Right atrium auricular region (tissue), 2 donors: ENCODE results near the gene TGFBRAP1. TPM values are rescaled to one million over a fixed set of nuclear protein-coding genes. Genes with fewer than 3 reads are reported as not detected.

Source experiments
- DNase-seq: peaks from one replicate; pipeline ENCODE4 v3.0.0-alpha.2; 2019; ENCODE audit warnings: low spot score
- H3K27ac ChIP-seq, 2 donors: fragments of 200-600 bp; sonication (generic); 1 replicate in 1 of 2; 2 replicates in 1 of 2; pipeline ENCODE4 v1.5.1; 2016 to 2019
- H3K27me3 ChIP-seq, 2 donors: fragments of 200-600 bp; sonication (generic); one replicate each; pipeline versions ENCODE4 v1.5.1 to v1.6.0; 2017 to 2019
- H3K36me3 ChIP-seq: fragments of 200-600 bp; sonication (generic); one replicate; pipeline ENCODE4 v1.5.1; 2016
- H3K4me1 ChIP-seq, 2 donors: fragments of 200-600 bp; sonication (generic); one replicate each; pipeline versions ENCODE4 v1.5.1 to v1.6.0; 2017 to 2019
- H3K4me3 ChIP-seq, 2 donors: fragments of 200-600 bp; sonication (generic); 1 replicate in 1 of 2; 2 replicates in 1 of 2; pipeline ENCODE4 v1.5.1; 2017 to 2019; ENCODE audit warnings: mild to moderate bottlenecking in 1 of 2, moderate library complexity in 1 of 2
- H3K9me3 ChIP-seq, 2 donors: fragments of 200-600 bp; sonication (generic); one replicate each; pipeline ENCODE4 v1.5.1; 2019
- CTCF ChIP-seq, 2 donors: fragments of 200-600 bp; sonication (generic); IDR thresholded peaks; one replicate each; pipeline ENCODE4 v1.5.1; 2019; ENCODE audit warnings: antibody characterized with exemption in 2 of 2
- total RNA-seq, 2 donors: library from RNA; depleted of rRNA; stranded (reverse); fragments of >200 nt; gene quantifications; one replicate each; pipeline ENCODE4 v1.1.0, GENCODE V29; 2016

Gene TGFBRAP1
- total RNA-seq, 2 donors from 2014 or later, result 13.3 to 15.8 TPM

GRCh38 chr2:105269426-105269825 lies 60.1 kb downstream of the TGFBRAP1 start:
- no peak for DNase-seq
- Histone ChIP-seq H3K27ac (no peak overlapping the region), H3K27me3 (no peaks in the 10 kb centered on the region), H3K36me3 (peaks cover 84% of the 10 kb centered on the region), H3K4me1 (no peaks in the 10 kb centered on the region), H3K4me3 (no peak overlapping the region), H3K9me3 (no peaks in the 10 kb centered on the region)
- TF ChIP-seq CTCF (IDR thresholded peaks at IDR 0.05), result no peak

- H3K4me3 ChIP-seq, result no peak overlapping the region
- no peaks in the 10 kb centered on the region for H3K9me3 ChIP-seq
- H3K4me1 ChIP-seq, result no peaks in the 10 kb centered on the region
- H3K27ac ChIP-seq, result no peak overlapping the region
- no peak for TF ChIP-seq CTCF (IDR thresholded peaks at IDR 0.05)
- DNase-seq, result no peak
- no peaks in the 10 kb centered on the region for H3K27me3 ChIP-seq
- peaks cover 18% of the 10 kb centered on the region for H3K36me3 ChIP-seq
Observed at GRCh38 chr2:105262651-105263091, 66.9 kb downstream of the TGFBRAP1 start.

GRCh38 chr2:105261061-105261460 lies 68.5 kb downstream of the TGFBRAP1 start:
- no peak for TF ChIP-seq CTCF (IDR thresholded peaks at IDR 0.05)
- Histone ChIP-seq H3K27me3 (no peaks in the 10 kb centered on the region), H3K4me3 (no peak overlapping the region), H3K27ac (no peak overlapping the region), H3K36me3 (peaks cover 2% of the 10 kb centered on the region), H3K9me3 (no peaks in the 10 kb centered on the region), H3K4me1 (no peaks in the 10 kb centered on the region)
- DNase-seq, result no peak

DNA sequence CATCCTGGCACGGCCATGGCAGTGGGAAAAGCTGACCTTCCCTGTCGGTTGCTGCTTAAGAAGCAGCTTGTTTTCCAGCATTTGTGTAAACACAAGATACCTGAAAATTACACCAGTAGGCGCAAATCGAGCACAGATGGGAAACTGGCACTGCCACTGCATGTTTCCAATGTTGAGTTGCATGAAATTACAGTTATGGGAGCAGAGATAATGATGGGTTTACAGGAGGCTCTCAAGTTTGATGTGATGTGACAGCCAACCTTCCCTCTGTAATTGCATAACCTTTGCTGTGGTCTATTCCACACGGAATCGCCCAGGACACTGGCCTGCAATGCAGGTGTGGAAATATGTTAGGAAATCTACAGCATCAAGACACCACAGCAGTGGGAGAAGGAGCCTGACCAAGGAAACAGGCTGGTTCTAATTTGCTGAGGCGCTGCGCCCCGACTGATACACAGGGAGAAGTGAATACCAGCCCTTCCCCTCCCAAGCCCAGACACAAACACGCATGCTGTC lies 70.6 kb downstream of the TGFBRAP1 start:
- TF ChIP-seq CTCF (IDR thresholded peaks at IDR 0.05), result no peak
- Histone ChIP-seq H3K36me3 (no peaks in the 10 kb centered on the region), H3K27ac (no peak overlapping the region), H3K4me1 (no peaks in the 10 kb centered on the region), H3K9me3 (no peaks in the 10 kb centered on the region), H3K4me3 (no peak overlapping the region), H3K27me3 (no peaks in the 10 kb centered on the region)
- DNase-seq, result no peak

DNA sequence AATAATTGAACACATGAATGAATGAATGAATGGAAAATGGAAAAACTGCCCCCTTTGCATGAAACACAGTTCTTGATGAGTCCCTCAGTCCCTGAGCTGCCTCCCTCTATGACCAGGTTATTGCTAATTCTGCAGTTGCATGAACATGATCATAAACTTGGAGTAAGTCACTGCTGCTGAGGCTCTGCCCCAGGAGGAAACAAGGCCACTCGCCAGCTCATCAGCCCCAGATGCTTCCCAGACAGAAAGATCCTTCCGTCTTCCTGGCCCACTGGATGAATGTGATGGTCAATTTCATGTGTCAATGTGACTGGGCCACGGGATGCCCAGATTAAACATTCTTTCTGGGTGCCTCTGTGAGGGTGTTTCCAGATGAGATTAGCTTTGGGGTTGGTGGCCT lies 71.6 kb downstream of the TGFBRAP1 start:
- H3K4me1 ChIP-seq, result no peaks in the 10 kb centered on the region
- H3K36me3 ChIP-seq, result no peaks in the 10 kb centered on the region
- no peak for DNase-seq
- no peaks in the 10 kb centered on the region for H3K9me3 ChIP-seq
- no peak overlapping the region for H3K27ac ChIP-seq
- TF ChIP-seq CTCF (IDR thresholded peaks at IDR 0.05), result no peak
- no peak overlapping the region for H3K4me3 ChIP-seq
- no peaks in the 10 kb centered on the region for H3K27me3 ChIP-seq

DNA sequence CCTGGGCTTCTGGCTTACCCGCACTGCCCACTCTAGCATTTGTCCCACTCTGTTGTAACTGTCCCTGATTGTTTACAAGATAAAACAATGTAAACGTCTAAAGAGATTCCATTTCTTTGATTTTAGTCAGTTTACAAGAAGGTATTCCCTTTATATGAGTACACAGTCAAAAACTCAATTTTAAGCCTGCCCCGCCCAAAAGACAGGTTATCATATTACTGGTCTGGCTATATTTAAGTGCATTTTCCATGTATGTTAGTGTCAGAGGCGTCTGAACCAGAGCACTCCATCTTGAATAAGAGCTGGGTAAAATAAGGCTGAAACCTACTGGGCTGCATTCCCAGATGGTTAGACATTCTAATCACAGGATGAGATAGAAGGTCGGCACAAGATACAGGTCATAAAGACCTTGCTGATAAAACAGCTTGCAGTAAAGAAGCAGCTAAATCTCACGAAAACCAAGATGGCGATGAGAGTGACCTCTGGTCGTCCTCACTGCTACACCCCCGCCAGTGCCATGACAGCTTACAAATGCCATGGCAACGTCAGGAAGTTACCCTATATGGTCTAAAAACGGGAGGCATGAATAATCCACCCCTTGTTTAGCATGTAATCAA lies 73.0 kb downstream of the TGFBRAP1 start:
- no peak for TF ChIP-seq CTCF (IDR thresholded peaks at IDR 0.05)
- Histone ChIP-seq H3K27me3 (no peaks in the 10 kb centered on the region), H3K27ac (no peak overlapping the region), H3K36me3 (no peaks in the 10 kb centered on the region), H3K4me3 (no peak overlapping the region), H3K9me3 (no peaks in the 10 kb centered on the region), H3K4me1 (no peaks in the 10 kb centered on the region)
- DNase-seq, result no peak
